HT-29 (cell line): ENCODE results near the gene NRP2. TPM values are rescaled to one million over a fixed set of nuclear protein-coding genes. Genes with fewer than 3 reads are reported as not detected.

Source experiments
- DNase-seq: peaks from one replicate; pipeline ENCODE4 v3.0.0-alpha.2; 2015; ENCODE audit warnings: low spot score
- total RNA-seq: library from RNA; depleted of rRNA; stranded (reverse); fragments of >200 nt; shearing (Covaris generic); gene quantifications from 2 replicates; pipeline ENCODE4 v1.2.3, GENCODE V29; 2014

NRP2 gene
- total RNA-seq, 1 experiment from 2014 or later: 1.1 TPM

GRCh38 chr2:205803500-205803899 is 121.2 kb downstream of the NRP2 start:
- DNase-seq: no peak

DNA sequence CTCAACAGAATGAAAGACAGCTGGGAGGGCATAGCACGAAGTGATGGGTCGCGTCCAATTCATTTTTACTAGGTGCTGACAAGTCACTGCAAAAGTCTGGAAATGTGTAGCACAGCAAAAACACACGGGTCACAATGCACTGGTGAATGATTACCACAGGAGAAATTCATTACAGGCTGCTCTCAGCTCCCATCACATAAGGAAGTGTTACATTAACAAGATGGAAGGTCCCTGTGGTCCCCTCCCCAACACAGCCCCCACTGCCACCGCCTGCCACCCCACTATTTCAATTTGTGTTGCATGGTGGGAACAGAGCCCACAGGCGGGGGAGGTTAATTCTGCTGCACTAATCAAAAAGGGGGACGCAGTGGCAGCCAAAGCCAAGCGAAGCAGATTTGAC is 122.8 kb downstream of the NRP2 start:
- DNase-seq: no peak

DNA sequence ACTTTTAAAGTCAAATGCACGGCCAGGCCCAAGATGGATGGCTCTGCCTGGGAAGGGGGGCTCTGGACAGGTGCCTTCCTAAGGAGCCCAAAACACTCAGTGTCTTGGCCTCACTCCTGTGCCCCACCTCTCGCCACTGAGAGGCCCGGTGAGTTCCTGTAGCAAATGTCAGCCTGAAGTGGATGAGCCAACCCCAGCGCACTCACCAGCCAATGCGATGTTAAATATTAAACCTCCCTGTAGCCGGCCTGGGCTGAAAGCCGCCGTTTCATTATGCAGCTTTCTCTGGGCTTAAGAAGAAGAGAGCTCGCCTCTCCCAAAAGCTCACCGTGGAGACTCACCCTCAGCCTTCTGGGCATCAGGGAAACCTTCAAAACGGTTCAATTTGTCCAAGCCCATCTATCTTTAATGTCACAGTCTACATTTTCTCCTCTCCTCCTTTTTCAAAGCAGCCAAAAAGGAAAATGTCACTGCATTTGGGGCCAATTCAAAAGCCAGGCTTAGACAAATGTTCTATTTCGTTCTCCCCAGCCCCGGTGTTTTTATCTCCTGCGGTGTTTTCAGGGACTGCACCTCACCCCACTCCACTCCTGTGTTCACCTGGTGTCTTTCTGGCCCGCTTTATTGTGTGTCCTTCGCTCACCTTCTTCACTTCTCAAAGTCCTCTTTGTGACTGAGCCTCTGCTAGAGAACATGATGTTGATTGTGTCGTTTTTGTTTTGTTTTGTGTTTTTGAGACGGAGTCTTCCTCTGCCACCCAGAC is 124.0 kb downstream of the NRP2 start:
- DNase-seq: peak; percentile 30

DNA sequence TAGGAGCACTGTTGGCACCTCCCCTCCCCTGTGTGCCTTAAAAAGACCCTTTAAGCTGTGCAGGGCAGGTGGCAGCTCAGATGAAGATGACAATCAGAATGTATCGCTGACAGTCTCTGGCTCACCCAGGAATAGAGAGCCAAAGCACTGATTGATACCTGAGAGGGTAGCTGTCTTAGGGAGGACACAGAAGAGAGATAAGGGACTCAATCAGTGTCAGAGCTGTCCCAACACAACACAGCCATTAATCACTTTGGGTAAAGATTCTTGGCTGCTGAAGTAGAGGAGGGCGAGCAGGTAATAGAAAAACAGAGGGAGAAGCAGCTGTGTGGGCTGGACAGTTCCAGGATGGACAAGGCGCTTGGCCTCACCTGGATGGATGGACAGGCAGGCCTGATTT is 124.9 kb downstream of the NRP2 start:
- no peak for DNase-seq

DNA sequence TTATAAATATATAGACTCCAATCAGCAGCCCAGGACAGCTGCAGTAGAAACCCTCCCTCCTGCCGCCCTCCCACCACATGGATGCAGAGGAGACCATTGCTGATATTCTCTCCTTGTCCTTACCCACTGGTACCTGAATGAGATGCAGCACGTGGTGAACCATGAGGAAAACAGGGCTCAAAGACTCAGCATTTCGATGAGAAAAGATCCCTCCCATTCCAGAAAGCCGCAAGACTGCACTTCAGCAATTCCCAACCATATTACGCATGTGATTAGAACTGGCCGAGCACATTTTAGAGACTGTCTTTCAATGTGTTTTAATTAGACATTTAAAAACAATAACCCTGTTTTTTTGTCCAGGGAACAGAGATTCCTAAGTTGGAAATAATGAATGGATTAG is 125.5 kb downstream of the NRP2 start:
- no peak for DNase-seq

- no peak for DNase-seq
Measured at GRCh38 chr2:205808486-205809121, 126.3 kb downstream of the NRP2 start.

DNA sequence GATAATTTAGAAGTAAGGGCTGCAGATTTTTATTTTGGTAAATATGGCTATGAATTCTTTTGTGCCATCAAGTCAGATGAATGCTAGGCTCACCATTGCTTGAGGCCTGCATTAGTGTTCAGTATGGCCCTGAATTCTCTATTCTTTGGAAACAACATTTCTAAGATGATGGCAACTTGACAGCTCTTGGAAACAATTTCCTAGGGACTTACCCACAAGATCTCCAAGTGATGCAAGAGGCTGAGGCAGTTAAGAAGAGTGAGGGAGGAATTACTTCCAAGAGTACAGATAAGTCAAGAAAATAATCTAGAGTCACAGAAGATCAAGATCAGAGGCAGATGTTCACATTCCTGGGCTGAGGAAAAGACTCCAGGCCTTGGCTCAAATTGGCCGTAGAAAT is 129.1 kb downstream of the NRP2 start:
- no peak for DNase-seq

DNA sequence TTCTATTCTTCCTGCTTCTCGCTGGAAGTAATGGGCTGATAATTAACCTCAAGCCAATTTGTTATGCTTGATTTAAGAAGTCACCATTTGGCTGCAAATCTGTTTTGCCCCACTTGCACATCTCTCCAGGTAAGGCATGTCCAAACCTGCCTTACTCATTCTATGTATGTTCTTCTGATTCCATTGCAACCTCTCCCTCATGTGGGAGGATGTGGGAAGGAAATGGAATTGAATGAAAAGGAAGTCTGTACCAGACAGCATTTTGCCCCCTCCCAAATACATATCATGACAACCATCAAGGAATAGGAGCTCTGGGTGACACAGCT is 131.7 kb downstream of the NRP2 start:
- DNase-seq: no peak

GRCh38 chr2:205815673-205816072 is 133.4 kb downstream of the NRP2 start:
- no peak for DNase-seq

DNA sequence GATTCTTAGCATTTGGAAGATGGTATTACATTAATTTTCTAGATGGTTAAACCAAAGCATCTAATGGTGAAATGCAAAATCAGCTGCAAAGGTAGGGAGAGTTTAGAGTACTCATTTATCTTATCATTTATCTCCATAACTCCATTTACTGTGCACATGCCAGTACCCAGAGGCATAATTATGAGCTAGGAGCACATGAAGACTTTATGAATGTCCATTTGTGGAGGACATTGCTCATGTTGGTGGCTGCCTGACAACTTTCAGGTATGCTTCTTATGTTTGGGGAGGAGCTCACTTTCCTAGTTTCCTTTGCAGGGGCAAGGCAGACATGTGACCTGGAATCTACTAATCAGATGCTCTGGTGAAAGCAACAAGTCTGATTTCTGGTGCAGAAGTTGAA is 134.0 kb downstream of the NRP2 start:
- no peak for DNase-seq

- no peak for DNase-seq
Measured at GRCh38 chr2:205822579-205822978, 140.3 kb downstream of the NRP2 start.

GRCh38 chr2:205827809-205828365 is 145.6 kb downstream of the NRP2 start:
- DNase-seq: no peak

- no peak for DNase-seq
Measured at GRCh38 chr2:205833864-205834263, 151.6 kb downstream of the NRP2 start.

- no peak for DNase-seq
Measured at GRCh38 chr2:205834796-205835195, 152.5 kb downstream of the NRP2 start.

DNA sequence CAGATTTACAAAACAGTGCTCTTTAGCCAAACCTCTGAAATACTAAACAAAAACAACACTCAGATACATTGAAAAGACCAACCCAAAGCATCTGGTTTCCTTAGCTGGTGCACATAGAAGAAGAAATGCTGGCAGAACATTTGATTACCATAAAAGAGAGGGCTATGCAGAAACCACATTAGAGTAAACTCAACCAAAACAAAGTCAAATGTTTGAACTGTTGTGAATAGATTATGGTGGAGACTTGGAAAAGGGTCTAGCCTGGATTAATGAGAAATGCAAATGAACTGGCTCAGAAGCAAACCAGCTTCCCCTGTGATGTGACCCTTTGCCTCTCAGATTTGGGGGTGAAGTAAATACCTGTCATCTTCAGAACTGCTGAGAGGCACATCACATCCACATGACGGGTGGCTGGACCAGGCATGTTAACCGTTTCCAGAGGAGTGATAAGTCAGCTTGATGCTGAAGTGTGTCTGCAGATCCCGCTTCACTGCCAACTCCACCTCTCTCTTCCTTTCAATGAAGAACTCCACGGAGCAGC is 153.0 kb downstream of the NRP2 start:
- no peak for DNase-seq

DNA sequence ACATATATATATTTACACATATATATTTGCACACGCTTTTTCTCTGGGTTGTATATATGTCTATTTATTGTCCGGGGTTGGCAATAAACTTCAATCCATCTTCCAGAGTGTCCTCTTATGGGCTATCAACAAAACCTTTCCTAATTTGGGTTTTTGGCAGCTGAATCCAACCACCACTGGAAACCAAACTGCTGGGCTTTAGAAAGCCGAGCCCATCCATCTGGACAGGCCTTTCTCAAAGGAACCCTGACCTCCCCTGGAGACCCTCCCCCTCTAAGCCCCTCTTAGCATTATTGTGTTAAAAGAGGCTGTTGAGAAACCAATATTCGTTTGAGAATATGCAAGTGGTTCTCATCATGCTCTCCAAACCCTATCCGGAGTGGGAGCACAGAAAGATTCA is 153.6 kb downstream of the NRP2 start:
- DNase-seq: no peak

DNA sequence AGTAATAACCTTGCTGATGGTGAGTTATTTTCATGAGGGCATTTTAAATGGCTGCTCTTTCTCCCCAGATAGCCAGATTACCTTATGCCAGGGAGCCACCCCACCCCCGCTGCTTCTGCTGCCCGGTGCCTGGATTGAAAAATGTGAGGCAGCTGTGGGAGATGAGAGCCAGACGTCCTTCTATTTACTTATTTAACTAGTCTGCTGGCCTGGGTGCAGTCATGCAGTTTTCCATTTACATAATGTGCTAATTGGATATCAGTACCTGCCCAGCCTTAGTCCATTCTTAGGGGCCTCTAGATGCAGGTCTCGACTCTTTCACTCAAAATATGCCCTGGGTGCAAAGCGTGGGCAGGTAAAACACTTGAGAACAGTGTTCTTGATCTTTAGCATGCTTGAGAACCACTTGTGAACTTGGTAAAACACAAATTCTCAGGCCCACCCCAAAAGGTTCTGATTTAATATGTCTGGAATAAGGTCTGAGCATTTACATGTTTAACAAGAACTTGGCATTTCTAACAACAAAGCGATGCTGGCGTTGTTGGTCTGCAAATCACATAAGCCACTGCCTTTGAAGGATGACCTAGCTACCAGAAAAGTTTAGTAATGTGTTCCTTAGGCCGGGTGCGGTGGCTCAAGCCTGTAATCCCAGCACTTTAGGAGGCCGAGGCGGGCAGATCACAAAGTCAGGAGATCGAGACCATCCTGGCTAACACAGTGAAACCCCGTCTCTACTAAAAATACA is 154.3 kb downstream of the NRP2 start:
- DNase-seq: no peak

DNA sequence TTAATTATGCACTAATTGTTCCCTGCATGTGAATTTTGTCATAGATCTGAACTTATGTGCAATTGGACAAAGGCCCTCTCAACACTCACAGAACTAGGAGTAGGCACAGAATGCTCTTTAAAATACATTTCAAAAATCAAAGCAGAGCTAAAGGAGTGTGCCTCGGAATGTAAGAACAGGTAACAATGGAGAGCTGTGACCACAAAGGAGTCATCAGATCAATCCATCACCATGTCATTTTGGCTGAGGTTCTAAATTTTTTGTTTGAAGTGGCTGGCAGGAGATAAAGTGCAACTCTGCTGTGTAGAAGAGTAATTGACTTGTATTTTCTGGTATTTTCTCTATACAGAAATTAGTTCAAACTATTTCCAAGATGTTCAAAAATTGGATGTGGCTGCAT is 155.4 kb downstream of the NRP2 start:
- no peak for DNase-seq

- no peak for DNase-seq
Measured at GRCh38 chr2:205845446-205845845, 163.1 kb downstream of the NRP2 start.
